ENCODE measurements around the gene FOXN4.

The FOXN4 gene

GRCh38 chr12:109279525-109279924 is 29.6 kb downstream of the FOXN4 start:
- H3K4me3 ChIP-seq (ENCODE audit: low read depth, low read length) = no peak overlapping the region
- TF ChIP-seq, protein P1, sequence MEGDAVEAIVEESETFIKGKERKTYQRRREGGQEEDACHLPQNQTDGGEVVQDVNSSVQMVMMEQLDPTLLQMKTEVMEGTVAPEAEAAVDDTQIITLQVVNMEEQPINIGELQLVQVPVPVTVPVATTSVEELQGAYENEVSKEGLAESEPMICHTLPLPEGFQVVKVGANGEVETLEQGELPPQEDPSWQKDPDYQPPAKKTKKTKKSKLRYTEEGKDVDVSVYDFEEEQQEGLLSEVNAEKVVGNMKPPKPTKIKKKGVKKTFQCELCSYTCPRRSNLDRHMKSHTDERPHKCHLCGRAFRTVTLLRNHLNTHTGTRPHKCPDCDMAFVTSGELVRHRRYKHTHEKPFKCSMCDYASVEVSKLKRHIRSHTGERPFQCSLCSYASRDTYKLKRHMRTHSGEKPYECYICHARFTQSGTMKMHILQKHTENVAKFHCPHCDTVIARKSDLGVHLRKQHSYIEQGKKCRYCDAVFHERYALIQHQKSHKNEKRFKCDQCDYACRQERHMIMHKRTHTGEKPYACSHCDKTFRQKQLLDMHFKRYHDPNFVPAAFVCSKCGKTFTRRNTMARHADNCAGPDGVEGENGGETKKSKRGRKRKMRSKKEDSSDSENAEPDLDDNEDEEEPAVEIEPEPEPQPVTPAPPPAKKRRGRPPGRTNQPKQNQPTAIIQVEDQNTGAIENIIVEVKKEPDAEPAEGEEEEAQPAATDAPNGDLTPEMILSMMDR (IDR thresholded peaks at IDR 0.05; ENCODE audit: low read depth, low read length) = no peak

GRCh38 chr12:109278912-109279311 is 30.2 kb downstream of the FOXN4 start:
- no peak overlapping the region for H3K4me3 ChIP-seq (ENCODE audit: low read depth, low read length)
- TF ChIP-seq, protein P1 (IDR thresholded peaks at IDR 0.05; ENCODE audit: low read depth, low read length) = no peak

DNA sequence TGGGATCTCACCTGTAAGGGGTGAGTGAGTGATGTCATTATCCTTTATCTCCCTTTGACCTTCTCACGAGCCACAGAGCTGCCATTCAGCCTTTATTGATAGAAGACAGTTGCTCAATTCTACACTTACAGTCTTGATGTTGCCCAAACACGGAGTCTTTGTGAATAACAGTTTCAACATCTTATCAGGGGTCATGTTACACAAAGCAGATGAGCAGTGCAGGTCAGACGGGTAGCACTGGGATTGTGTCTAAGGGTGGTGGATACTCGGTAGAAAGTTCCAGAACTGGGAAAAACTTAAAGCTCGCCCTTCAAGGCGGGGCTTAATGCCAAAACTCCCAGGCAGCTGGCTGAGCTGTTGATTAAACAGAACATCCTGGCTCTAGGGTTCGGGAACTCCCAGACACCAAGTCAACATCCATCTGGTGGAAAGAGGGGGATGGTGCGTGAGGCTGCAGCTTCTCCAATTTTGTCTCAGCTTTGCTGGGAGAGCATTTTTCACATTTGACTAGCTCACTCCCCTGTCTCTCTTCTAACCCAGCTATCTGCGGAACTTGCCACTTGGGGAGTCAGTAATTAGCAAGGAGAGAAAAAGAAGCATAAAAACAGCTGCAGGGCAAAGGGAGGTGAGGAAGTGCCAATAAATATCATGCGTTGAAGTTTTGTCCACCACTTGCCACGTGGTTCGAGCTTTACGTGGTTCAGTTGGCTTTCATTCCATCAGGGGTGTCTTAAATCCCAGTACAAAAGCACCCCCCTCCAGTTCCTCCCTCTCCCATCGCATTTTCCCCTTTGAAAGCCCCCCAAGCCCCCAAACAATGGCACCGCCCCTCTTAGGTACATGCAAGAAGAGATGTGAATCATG is 31.0 kb downstream of the FOXN4 start:
- no peak overlapping the region for H3K4me3 ChIP-seq (ENCODE audit: low read depth, low read length)
- TF ChIP-seq, protein P1 (IDR thresholded peaks at IDR 0.05; ENCODE audit: low read depth, low read length) = no peak

GRCh38 chr12:109277255-109277898 is 31.7 kb downstream of the FOXN4 start:
- H3K4me3 ChIP-seq (ENCODE audit: low read depth, low read length) = no peak overlapping the region
- TF ChIP-seq, protein P1 (IDR thresholded peaks at IDR 0.05; ENCODE audit: low read depth, low read length) = no peak

DNA sequence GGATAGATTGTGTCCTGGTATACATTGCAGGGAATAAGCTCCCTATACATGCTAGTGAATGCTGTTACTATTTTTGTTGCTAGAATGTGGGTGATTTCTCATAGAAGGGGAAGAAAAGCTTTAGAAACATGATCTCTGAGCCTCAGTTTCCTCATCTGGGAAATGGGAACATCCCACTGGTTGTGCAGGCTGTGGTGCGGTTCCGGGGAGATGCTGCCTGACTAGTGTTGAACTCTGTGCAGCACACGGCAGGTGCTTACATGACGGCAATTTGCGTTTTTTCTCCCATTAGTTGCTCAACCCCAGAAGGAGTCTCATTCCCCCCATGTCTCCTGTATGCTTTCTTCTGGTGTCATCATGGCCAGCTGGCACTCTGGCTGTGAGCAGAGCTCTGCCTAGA is 32.9 kb downstream of the FOXN4 start:
- TF ChIP-seq, protein P1 (IDR thresholded peaks at IDR 0.05; ENCODE audit: low read depth, low read length) = no peak
- H3K4me3 ChIP-seq (ENCODE audit: low read depth, low read length) = no peak overlapping the region

DNA sequence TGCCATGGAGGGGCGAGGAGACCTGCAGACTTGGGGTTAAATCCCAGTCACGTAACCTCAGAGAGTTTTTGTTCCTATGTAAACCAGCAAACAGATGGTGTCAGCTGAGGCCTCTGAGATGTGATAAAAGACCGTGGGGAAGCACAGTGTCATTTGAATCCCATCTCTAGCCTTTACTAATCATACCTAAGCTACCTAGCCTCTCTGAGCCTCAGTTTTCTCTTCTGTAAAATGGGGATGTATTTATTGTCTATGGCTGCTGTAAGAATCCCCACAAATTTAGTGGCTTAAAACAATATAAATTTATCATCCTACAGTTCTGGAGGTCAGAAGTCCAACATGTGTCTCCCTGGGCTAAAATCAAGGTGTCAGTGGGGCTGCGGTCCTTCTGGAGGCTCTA is 33.9 kb downstream of the FOXN4 start:
- TF ChIP-seq, protein P1 (IDR thresholded peaks at IDR 0.05; ENCODE audit: low read depth, low read length) = no peak

DNA sequence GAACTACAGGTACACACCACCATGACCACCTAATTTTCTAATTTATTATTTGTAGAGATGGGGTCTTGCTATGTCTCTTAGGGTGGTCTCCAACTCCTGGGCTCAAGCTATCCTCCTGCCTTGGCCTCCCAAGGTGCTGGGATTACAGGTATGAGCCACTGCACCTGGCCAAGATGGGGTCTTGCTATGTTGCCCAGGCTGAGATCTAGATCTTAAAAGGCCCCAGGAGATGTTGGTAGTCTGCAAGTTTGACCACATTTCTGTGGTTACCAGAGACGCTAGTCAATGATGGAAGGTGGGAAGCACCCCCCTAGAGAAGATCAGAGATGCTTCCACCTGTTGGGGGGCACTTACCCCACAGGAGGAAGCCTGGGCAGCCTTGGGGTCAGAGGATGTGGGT is 34.7 kb downstream of the FOXN4 start:
- TF ChIP-seq, protein P1 (IDR thresholded peaks at IDR 0.05; ENCODE audit: low read depth, low read length) = no peak
- H3K4me3 ChIP-seq (ENCODE audit: low read depth, low read length) = no peak overlapping the region

More for the DNA sequence above, 33.9 kb downstream of the FOXN4 start:
- H3K4me3 ChIP-seq (ENCODE audit: low read depth, low read length) = no peak overlapping the region
